ENCODE data around the gene COL11A2. TPM values are rescaled to one million over a fixed set of nuclear protein-coding genes. Genes with fewer than 3 reads are reported as not detected.
A peak's percentile ranks its signal among the peaks of the same experiment; 100 is the strongest.
"Not testable (repeated sequence)": the region's sequence is repeated elsewhere in the genome, so short reads cannot be mapped to it uniquely, and the experiment has no call there.

Gene COL11A2
- total and polyA plus RNA-seq, 2 experiments from 2014 or later: 59.6 to 94.6 TPM

DNA sequence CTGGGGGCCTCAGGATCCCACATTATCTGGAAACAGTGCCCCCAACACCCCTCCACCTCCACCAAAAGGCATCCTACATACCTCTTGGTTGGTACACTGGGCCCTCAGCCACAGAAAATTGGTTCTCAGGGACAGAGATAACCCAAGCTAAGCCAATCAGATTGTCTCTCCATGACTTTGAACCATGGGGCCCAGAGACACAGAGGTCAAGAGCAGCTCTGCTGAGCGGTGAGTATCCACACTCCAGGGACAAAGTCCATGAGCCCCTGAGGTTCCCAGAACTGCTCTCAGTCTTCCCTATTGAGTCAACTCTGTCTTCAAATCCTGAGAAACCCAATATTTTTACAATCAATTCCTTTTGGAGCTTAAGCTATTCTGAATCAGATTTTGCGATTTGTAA lies 35.3 kb downstream of the COL11A2 start:
- no peak for DNase-seq (ENCODE audit: low read depth in 1 of 2, low spot score in 1 of 2)
- Histone ChIP-seq H3K27me3 (no peaks in the 10 kb centered on the region), H3K4me1 (ENCODE audit: low read depth) (no peaks in the 10 kb centered on the region), H3K4me3 (no peak overlapping the region), H3K27ac (no peak overlapping the region), H3K9me3 (ENCODE audit: low read depth) (no peaks in the 10 kb centered on the region), H3K36me3 (no peaks in the 10 kb centered on the region)
- TF ChIP-seq, protein P1, sequence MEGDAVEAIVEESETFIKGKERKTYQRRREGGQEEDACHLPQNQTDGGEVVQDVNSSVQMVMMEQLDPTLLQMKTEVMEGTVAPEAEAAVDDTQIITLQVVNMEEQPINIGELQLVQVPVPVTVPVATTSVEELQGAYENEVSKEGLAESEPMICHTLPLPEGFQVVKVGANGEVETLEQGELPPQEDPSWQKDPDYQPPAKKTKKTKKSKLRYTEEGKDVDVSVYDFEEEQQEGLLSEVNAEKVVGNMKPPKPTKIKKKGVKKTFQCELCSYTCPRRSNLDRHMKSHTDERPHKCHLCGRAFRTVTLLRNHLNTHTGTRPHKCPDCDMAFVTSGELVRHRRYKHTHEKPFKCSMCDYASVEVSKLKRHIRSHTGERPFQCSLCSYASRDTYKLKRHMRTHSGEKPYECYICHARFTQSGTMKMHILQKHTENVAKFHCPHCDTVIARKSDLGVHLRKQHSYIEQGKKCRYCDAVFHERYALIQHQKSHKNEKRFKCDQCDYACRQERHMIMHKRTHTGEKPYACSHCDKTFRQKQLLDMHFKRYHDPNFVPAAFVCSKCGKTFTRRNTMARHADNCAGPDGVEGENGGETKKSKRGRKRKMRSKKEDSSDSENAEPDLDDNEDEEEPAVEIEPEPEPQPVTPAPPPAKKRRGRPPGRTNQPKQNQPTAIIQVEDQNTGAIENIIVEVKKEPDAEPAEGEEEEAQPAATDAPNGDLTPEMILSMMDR (IDR thresholded peaks at IDR 0.05; ENCODE audit: low read depth, low read length): no peak

DNA sequence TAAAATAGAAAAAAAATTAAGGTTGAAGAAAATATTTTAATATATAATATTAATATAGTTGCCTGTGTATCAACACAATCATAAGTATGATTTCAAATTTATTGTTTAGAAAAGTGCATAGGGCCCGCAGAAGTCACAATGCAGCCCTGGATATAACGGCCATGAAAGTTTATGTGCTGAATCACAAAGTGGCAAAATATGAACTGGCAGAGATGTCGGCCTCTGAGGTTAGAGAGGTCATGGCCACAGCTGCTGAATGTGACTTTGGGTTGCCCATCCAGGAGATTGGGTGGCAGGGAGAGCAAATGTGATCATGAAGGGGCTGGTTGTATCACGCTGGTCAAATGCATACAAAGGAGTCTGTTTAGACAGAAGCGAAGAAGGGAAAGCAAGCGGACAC lies 35.7 kb downstream of the COL11A2 start:
- TF ChIP-seq, protein P1 (IDR thresholded peaks at IDR 0.05; ENCODE audit: low read depth, low read length): no peak
- DNase-seq (ENCODE audit: low read depth in 1 of 2, low spot score in 1 of 2): no peak
- Histone ChIP-seq H3K9me3 (ENCODE audit: low read depth) (no peaks in the 10 kb centered on the region), H3K36me3 (no peaks in the 10 kb centered on the region), H3K4me3 (no peak overlapping the region), H3K4me1 (ENCODE audit: low read depth) (no peaks in the 10 kb centered on the region), H3K27me3 (no peaks in the 10 kb centered on the region), H3K27ac (no peak overlapping the region)

DNA sequence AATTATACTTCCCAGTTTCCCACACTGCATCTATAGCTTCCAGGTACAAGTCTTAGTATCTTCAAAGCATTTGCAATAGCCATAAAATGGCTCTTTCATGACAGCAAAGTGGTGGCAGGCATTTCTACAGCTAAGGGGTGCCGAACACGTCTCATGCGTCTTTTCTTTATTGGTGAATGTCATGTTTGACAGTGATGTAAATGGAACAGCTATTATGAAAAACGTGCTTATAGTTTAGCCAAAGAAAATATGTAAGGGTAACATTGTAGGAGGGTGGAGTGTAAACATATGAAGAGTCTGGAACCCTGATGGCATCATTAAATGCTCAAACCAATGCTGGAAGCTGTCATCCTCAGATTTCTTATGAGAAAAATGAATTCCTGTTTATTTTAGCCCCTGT lies 37.9 kb downstream of the COL11A2 start:
- DNase-seq (ENCODE audit: low read depth in 1 of 2, low spot score in 1 of 2): no peak
- H3K4me1 ChIP-seq (ENCODE audit: low read depth): no peaks in the 10 kb centered on the region
- H3K9me3 ChIP-seq (ENCODE audit: low read depth): no peaks in the 10 kb centered on the region
- H3K27me3 ChIP-seq: no peaks in the 10 kb centered on the region
- TF ChIP-seq, protein P1 (IDR thresholded peaks at IDR 0.05; ENCODE audit: low read depth, low read length): no peak
- no peak overlapping the region for H3K4me3 ChIP-seq
- H3K36me3 ChIP-seq: no peaks in the 10 kb centered on the region
- H3K27ac ChIP-seq: no peak overlapping the region

DNA sequence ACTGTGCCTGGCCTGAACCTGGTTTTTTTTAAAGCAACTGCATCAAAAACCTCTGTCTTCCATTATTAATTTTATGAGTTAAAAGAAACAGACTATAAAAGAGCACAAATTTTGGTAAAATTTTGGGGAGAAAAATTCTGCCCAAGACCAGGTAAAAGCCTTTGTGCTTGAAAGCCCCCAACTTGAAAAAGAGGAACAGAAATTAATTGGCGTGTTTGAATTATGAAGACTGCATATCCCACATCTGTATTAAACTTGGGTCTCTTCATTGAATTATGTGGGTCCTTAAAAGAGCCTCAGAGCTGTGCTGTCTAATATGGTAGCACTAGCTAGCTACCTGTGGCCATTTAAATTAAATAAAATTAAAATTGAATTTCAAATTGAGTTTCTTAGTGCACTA lies 41.2 kb downstream of the COL11A2 start:
- no peaks in the 10 kb centered on the region for H3K36me3 ChIP-seq
- no peaks in the 10 kb centered on the region for H3K9me3 ChIP-seq (ENCODE audit: low read depth)
- no peaks in the 10 kb centered on the region for H3K4me1 ChIP-seq (ENCODE audit: low read depth)
- TF ChIP-seq, protein P1 (IDR thresholded peaks at IDR 0.05; ENCODE audit: low read depth, low read length): no peak
- H3K27me3 ChIP-seq: no peaks in the 10 kb centered on the region
- no peak overlapping the region for H3K27ac ChIP-seq
- H3K4me3 ChIP-seq: no peak overlapping the region
- no peak for DNase-seq (ENCODE audit: low read depth in 1 of 2, low spot score in 1 of 2)

DNA sequence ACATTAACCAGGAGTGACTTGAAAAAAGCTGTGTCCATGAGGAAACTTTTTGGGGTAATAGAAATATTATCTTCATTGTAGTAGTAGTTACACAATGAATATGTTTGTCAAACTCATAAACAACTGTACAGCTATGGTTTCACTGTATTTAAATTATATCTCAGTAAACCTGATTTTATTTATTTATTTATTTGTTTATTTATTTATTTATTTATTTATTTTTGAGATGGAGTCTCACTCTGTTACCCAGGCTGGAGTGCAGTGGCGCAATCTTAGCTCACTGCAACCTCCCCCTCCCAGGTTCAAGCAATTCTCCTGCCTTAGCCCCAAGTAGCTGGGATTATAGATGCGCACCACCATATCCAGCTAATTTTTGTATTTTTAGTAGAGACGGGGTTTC lies 41.7 kb downstream of the COL11A2 start:
- H3K36me3 ChIP-seq; DNase-seq (ENCODE audit: low read depth in 1 of 2, low spot score in 1 of 2); H3K27me3 ChIP-seq; H3K27ac ChIP-seq; H3K4me3 ChIP-seq; H3K9me3 ChIP-seq (ENCODE audit: low read depth); H3K4me1 ChIP-seq (ENCODE audit: low read depth): not testable (repeated sequence)

DNA sequence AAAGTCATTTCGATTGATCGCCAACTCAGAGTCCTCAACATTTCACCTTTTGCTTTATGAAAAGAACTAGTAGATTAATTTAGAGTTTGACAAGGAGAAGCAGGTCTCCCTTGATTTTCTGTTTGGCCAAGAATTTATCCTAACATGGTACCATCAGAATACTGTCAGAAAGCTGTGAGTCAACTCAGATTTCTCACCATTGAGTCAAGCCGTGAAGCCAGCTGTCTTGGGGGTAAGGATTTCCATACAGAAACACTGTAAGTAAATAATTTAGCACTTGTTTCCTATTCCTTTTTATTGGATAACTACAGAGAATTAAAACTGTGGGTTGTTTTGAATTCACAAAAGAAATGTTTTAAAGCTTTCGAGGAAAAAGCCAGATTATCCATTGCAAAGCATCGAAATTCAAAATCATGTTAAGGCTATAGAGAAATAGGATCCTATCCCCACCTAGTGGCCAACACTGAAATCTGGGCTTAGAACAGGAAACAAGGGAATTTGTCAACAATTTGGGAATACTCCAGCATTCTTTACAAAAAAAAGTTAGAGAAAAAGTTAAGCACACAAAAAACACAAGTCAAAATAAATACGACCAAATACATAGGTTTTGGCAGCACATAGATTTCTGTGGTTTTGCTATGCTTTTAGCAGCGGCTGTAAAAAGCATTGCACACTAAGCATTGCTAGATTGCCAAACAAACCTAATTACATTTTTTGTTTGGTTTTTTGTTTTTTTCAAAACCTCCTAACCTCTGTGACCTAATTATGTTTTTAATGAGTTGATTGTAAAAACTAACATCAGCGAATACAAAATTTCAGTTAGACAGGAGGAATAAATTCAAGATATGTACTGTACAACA lies 44.2 kb downstream of the COL11A2 start:
- Histone ChIP-seq H3K9me3 (ENCODE audit: low read depth) (no peaks in the 10 kb centered on the region), H3K27ac (no peak overlapping the region), H3K27me3 (no peaks in the 10 kb centered on the region), H3K4me1 (ENCODE audit: low read depth) (no peaks in the 10 kb centered on the region), H3K36me3 (no peaks in the 10 kb centered on the region), H3K4me3 (no peak overlapping the region)
- DNase-seq (ENCODE audit: low read depth in 1 of 2, low spot score in 1 of 2): peak; percentile 49 to 78
- TF ChIP-seq, protein P1 (IDR thresholded peaks at IDR 0.05; ENCODE audit: low read depth, low read length): peak; percentile 81

All from cardiac muscle cell (in vitro differentiated cells and primary cell).